WERI-Rb-1 (cell line): ENCODE data around the gene PPP3R2.

Source experiments
- DNase-seq: peaks from one replicate; pipeline ENCODE4 v3.0.0-alpha.2; 2020
- H3K27ac ChIP-seq: fragments of 250-450 bp; sonication (Bioruptor Pico); 2 replicates; pipeline ENCODE4 v1.5.1; 2020; ENCODE audit warnings: mild to moderate bottlenecking, moderate library complexity
- H3K27me3 ChIP-seq: fragments of 250-450 bp; sonication (Bioruptor Pico); 2 replicates; pipeline ENCODE4 v1.5.1; 2021; ENCODE audit warnings: mild to moderate bottlenecking, low read depth, moderate library complexity; ENCODE audit not compliant: insufficient read depth, severe bottlenecking
- H3K36me3 ChIP-seq: fragments of 250-450 bp; sonication (Bioruptor Pico); 2 replicates; pipeline ENCODE4 v1.5.1; 2020; ENCODE audit warnings: mild to moderate bottlenecking, moderate library complexity
- H3K4me3 ChIP-seq: 2 replicates; pipeline ENCODE4 v1.5.1; 2011; ENCODE audit warnings: low read depth, mild to moderate bottlenecking, control low read depth, low read length
- H3K9me3 ChIP-seq: fragments of 250-450 bp; sonication (Bioruptor Pico); 2 replicates; pipeline ENCODE4 v1.5.1; 2021; ENCODE audit warnings: mild to moderate bottlenecking, moderate library complexity; ENCODE audit not compliant: severe bottlenecking
- CTCF ChIP-seq: IDR thresholded peaks from 2 replicates; pipeline ENCODE4 v1.5.1; 2011; ENCODE audit warnings: low read depth, mild to moderate bottlenecking, control low read depth, inconsistent platforms, low read length

Gene PPP3R2

GRCh38 chr9:101625876-101626275, 31.1 kb upstream of the PPP3R2 start:
- no peak for TF ChIP-seq CTCF
- no peak for DNase-seq
- Histone ChIP-seq H3K27ac (no peak overlapping the region), H3K4me3 (no peak overlapping the region), H3K9me3 (no peaks in the 10 kb centered on the region), H3K27me3 (no peaks in the 10 kb centered on the region), H3K36me3 (no peaks in the 10 kb centered on the region)

- DNase-seq = no peak
- H3K27ac ChIP-seq = no peak overlapping the region
- no peaks in the 10 kb centered on the region for H3K36me3 ChIP-seq
- H3K9me3 ChIP-seq = no peaks in the 10 kb centered on the region
- H3K27me3 ChIP-seq = no peaks in the 10 kb centered on the region
- TF ChIP-seq CTCF = no peak
- no peak overlapping the region for H3K4me3 ChIP-seq
Measured at GRCh38 chr9:101620452-101620851, 25.7 kb upstream of the PPP3R2 start.

- no peaks in the 10 kb centered on the region for H3K9me3 ChIP-seq
- no peak for DNase-seq
- no peaks in the 10 kb centered on the region for H3K27me3 ChIP-seq
- no peak overlapping the region for H3K4me3 ChIP-seq
- no peak for TF ChIP-seq CTCF
- H3K27ac ChIP-seq = no peak overlapping the region
- no peaks in the 10 kb centered on the region for H3K36me3 ChIP-seq
Measured at GRCh38 chr9:101618698-101619097, 23.9 kb upstream of the PPP3R2 start.

- H3K27me3 ChIP-seq = no peaks in the 10 kb centered on the region
Measured at GRCh38 chr9:101605547-101605946, 10.8 kb upstream of the PPP3R2 start.

GRCh38 chr9:101604296-101604695, 9.5 kb upstream of the PPP3R2 start:
- no peaks in the 10 kb centered on the region for H3K9me3 ChIP-seq
- H3K27ac ChIP-seq = no peak overlapping the region
- no peak for TF ChIP-seq CTCF
- no peak overlapping the region for H3K4me3 ChIP-seq
- no peaks in the 10 kb centered on the region for H3K27me3 ChIP-seq
- DNase-seq = no peak
- no peaks in the 10 kb centered on the region for H3K36me3 ChIP-seq

More at GRCh38 chr9:101605547-101605946, 10.8 kb upstream of the PPP3R2 start:
- no peak overlapping the region for H3K4me3 ChIP-seq
- no peak overlapping the region for H3K27ac ChIP-seq
- no peaks in the 10 kb centered on the region for H3K9me3 ChIP-seq
- DNase-seq = no peak
- no peak for TF ChIP-seq CTCF
- no peaks in the 10 kb centered on the region for H3K36me3 ChIP-seq
